Pericardium fibroblast (primary cell): ENCODE data around the gene ARMC9. TPM values are rescaled to one million over a fixed set of nuclear protein-coding genes. Genes with fewer than 3 reads are reported as not detected.

Source experiments
- total RNA-seq: library from RNA; depleted of rRNA; stranded (reverse); fragments of >200 nt; gene quantifications from 2 replicates; pipeline ENCODE4 v1.2.3, GENCODE V29; 2015

Gene ARMC9, protein sequence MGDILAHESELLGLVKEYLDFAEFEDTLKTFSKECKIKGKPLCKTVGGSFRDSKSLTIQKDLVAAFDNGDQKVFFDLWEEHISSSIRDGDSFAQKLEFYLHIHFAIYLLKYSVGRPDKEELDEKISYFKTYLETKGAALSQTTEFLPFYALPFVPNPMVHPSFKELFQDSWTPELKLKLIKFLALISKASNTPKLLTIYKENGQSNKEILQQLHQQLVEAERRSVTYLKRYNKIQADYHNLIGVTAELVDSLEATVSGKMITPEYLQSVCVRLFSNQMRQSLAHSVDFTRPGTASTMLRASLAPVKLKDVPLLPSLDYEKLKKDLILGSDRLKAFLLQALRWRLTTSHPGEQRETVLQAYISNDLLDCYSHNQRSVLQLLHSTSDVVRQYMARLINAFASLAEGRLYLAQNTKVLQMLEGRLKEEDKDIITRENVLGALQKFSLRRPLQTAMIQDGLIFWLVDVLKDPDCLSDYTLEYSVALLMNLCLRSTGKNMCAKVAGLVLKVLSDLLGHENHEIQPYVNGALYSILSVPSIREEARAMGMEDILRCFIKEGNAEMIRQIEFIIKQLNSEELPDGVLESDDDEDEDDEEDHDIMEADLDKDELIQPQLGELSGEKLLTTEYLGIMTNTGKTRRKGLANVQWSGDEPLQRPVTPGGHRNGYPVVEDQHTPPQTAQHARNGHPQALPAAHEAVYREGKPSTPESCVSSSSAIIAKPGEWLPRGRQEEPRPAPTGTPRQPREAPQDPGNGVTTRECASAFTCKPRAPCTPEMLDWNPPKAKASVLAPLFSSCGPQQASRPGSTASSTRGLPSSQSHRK
- total RNA-seq, result 21.1 and 28.0 TPM in 2 replicates

DNA sequence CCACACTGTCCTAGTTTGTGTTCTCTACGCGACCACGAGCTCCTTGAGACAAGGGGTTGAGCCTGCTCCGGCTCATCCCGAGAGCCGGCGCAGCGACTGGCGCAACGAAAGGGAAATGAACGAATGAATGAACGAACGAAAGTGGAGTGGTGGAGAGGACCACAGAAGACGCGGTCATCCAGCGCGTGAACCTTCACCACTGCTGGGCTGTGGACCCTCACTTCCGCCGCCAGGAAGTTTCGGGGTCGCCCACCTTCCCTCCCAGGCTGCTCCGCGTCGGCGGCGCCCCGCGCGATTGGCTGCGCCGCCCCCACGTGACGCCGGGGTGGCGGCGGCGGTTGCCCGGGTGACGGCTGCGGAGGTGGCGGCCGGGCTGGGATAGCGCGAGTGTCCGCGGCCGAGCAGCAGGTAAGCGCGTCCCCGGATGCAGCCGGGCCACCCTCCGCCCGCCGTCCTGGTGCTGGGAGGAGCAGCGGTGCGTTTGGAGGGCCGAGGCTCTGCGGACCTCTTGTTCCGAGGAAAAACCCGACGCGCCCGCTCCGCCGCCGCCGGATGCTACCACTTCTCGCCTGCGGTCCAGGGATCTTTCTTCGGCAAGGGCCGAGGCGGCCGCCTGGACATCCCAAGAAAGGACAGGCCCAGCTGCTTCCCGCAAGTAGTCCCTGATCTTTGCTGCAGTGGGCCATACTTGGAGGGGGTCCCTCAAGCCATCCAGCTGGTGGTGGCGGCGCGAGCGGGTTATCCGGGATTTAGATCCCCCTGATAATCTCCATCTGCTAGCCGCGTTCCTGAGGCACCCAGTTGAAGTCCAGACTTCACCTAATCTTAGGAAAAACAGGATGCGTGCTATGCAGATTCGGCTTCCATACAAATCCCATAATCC is at the start of gene ARMC9:
ARMC9 (plus strand) TSS at position 341 of the 883 bp plus-strand sequence. CDS start 7,608 bp downstream, outside the sequence.

DNA sequence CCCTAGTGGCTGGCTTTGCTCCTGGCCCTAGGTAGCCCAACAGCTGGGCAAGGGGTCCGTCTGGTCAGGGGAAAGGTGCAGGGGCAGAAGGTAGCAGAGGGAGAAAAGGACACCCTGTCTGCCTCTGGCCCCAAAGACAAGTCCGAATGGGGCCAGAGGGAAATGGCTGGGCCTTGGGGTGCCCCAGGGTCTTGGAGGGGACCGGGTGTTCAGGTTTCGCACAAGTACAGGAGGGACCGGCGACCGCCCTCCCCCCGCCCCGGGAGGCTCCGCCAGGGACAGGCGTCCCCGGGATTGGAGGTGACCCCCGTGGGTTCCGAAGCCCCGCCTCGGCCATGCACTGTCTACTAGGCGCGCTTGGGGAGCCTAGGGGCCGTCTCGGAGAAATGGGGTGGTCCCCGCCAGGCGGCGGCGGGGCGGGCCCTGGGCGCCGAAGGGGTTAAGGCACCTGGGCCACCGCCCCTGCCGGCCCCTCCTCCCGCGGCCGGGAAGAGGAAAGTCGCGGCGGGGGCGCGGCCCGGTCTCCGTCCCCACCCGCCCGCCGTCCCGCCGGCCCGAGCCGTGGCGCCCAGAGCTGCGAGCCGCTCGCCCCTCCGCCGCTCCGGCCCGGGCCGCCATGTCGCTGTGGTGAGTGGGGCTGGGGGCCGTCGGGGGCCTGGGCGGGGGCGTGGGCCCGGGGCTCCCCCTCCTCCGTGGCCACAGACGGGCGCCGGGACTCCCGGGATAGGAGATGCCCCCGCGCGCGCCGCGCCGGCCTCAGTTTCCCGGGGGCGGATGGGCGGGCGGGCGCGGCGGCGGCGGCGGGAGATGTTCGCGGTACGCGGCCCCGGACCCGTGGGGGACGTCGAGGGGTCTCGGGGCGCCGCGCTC is 197.0 kb downstream of the ARMC9 start, which contains the start of gene B3GNT7:
B3GNT7 (plus strand) TSS at position 523 of the 870 bp plus-strand sequence; CDS start at position 617, 94 bp downstream.

Other genes with a start within 250 kb of the ARMC9 start
- gene SPATA3, start 202.5 kb upstream of the ARMC9 start, total RNA-seq, result not detected in 2 replicates
- 0.09 and 0.70 TPM in 2 replicates for gene C2orf72, start 161.1 kb upstream of the ARMC9 start, total RNA-seq
- 42.7 and 55.0 TPM in 2 replicates for gene PSMD1, start 141.8 kb upstream of the ARMC9 start, total RNA-seq
- gene HTR2B, start 73.6 kb upstream of the ARMC9 start, total RNA-seq, result 6.9 and 8.0 TPM in 2 replicates
- 0.09 and 0.23 TPM in 2 replicates for gene B3GNT7, start 197.1 kb downstream of the ARMC9 start, total RNA-seq